ENCODE data around the gene COMMD3. TPM values are rescaled to one million over a fixed set of nuclear protein-coding genes. Genes with fewer than 3 reads are reported as not detected.

The COMMD3 gene
- total and polyA plus RNA-seq, 9 of the 15 experiments (the other 6 are each of a cell fraction or from before 2014, with no cell fraction given): 50.7 to 217 (median 80.1) TPM

- Histone ChIP-seq H3K4me3 (no peak overlapping the region), H3K79me2 (ENCODE audit: control insufficient read depth, insufficient read depth, low read length) (no peaks in the 10 kb centered on the region), H3K9ac (ENCODE audit: insufficient read depth in 1 of 2, low read depth in 2 of 2, low read length in 2 of 2) (no peak overlapping the region), H3K9me3 (replicated peaks; ENCODE audit: control insufficient read depth, insufficient read depth, low read depth, low read length) (no peaks in the 10 kb centered on the region), H3K4me1 (replicated peaks in 1 of 2; ENCODE audit: control insufficient read depth in 2 of 2, insufficient read depth in 2 of 2, low read length in 2 of 2) (no peaks in the 10 kb centered on the region; a peak in 2 of 5 replicates), H3K27ac (ENCODE audit: extremely low read depth, low read depth, low read length) (no peak overlapping the region), H3K36me3 (ENCODE audit: control insufficient read depth, insufficient read depth, low read length) (no peaks in the 10 kb centered on the region), H3K27me3 (ENCODE audit: control insufficient read depth in 2 of 2, insufficient read depth in 2 of 2, low read length in 2 of 2) (no peaks in the 10 kb centered on the region), H2AFZ (ENCODE audit: low read depth, low read length) (no peak overlapping the region), H3K4me2 (ENCODE audit: insufficient read depth, low read length) (no peak overlapping the region), H3K9me1 (ENCODE audit: control insufficient read depth, insufficient read depth, low read length) (no peaks in the 10 kb centered on the region), H4K20me1 (replicated peaks; ENCODE audit: control insufficient read depth, insufficient read depth, low read length) (no peaks in the 10 kb centered on the region)
- intact Hi-C loops (cut with micrococcal nuclease) (no loop called here), in situ Hi-C loops (cut with MboI) (no loop called here)
- FAIRE-seq (no peak), DNase-seq (ENCODE audit: extremely low read depth in 1 of 4, low spot score in 3 of 4) (no peak), ATAC-seq (no peak)
- POLR2A ChIA-PET: no interaction called here
- BruUV-seq (replicated peaks): no TSS peak
- 82% methylated on average over 3 of the region's 3 CpGs for WGBS (ENCODE audit: insufficient coverage, low coverage, missing lambda C conversion rate)
- CTCF ChIA-PET (ENCODE audit: low intra/inter-chr PET ratio): no interaction called here
- no peak for TF ChIP-seq ZNF133 (CRISPR knock-in tag; IDR thresholded peaks at IDR 0.05)
- TF ChIP-seq THAP7 (CRISPR knock-in tag; IDR thresholded peaks at IDR 0.05): no peak
- no peak for TF ChIP-seq HMG20B (CRISPR knock-in tag; IDR thresholded peaks at IDR 0.05)
- TF ChIP-seq SOX6 (IDR thresholded peaks at IDR 0.05): no peak
- no peak for TF ChIP-seq PPARD (CRISPR knock-in tag; IDR thresholded peaks at IDR 0.05)
- no peak for TF ChIP-seq ZNF407 (IDR thresholded peaks at IDR 0.05; ENCODE audit: low read depth)
- TF ChIP-seq SFPQ (IDR thresholded peaks at IDR 0.05; ENCODE audit: low read depth, low read length): no peak
- TF ChIP-seq JUN (IDR thresholded peaks at IDR 0.05; ENCODE audit: borderline replicate concordance, low read depth, low read length): no peak
- TF ChIP-seq JUN (CRISPR knock-in tag; IDR thresholded peaks at IDR 0.05; ENCODE audit: borderline replicate concordance): no peak
- no peak for TF ChIP-seq SAP30 (IDR thresholded peaks at IDR 0.05; ENCODE audit: borderline replicate concordance, insufficient read depth, low read depth, low read length, poor library complexity, severe bottlenecking)
- TF ChIP-seq PURB (CRISPR knock-in tag; IDR thresholded peaks at IDR 0.05; ENCODE audit: low read depth): no peak
- TF ChIP-seq GTF2E2 (tag; IDR thresholded peaks at IDR 0.05): no peak
- no peak for TF ChIP-seq ZNF444 (CRISPR knock-in tag; IDR thresholded peaks at IDR 0.05)
Observed at GRCh38 chr10:22303461-22303860, 12.7 kb upstream of the COMMD3 start.

Measured in K562 (cell line).